OCI-LY3 (cell line): ENCODE measurements around the gene PRODH2.
A peak's percentile ranks its signal among the peaks of the same experiment; 100 is the strongest.

Experiments
- H2AFZ ChIP-seq: fragments of 200-600, 300-600 bp; shearing (Covaris generic); 2 replicates; pipeline ENCODE4 v1.6.0; 2014; ENCODE audit warnings: antibody characterized with exemption, low read depth, low read length
- H3K27ac ChIP-seq: fragments of 200-600, 300-600 bp; sonication (generic); 2 replicates; pipeline ENCODE4 v1.5.1; 2014; ENCODE audit warnings: mild to moderate bottlenecking, low read length, moderate library complexity, mixed read lengths
- H3K27me3 ChIP-seq: fragments of 200-600, 300-600 bp; sonication (generic); 2 replicates; pipeline ENCODE4 v1.6.1; 2014; ENCODE audit warnings: low read depth, low read length, mixed read lengths
- H3K36me3 ChIP-seq: fragments of 200-600, 300-600 bp; sonication (generic); replicated peaks from 2 replicates; pipeline ENCODE3; 2014; ENCODE audit warnings: low read depth, low read length, mixed read lengths
- H3K4me1 ChIP-seq: fragments of 300-600, 200-600 bp; sonication (generic); 2 replicates; pipeline ENCODE4 v1.6.1; 2014; ENCODE audit warnings: low read length, mixed read lengths
- H3K4me2 ChIP-seq: fragments of 200-600, 300-600 bp; sonication (generic); 2 replicates; pipeline ENCODE4 v1.6.1; 2014; ENCODE audit warnings: low read length, mixed read lengths
- H3K4me3 ChIP-seq: fragments of 300-600, 200-600 bp; sonication (generic); 2 replicates; pipeline ENCODE4 v1.5.1; 2014; ENCODE audit warnings: antibody characterized with exemption, mild to moderate bottlenecking, low read length, moderate library complexity
- H3K79me2 ChIP-seq: fragments of 300-600, 200-600 bp; shearing (Covaris generic); 2 replicates; pipeline ENCODE4 v1.6.1; 2014; ENCODE audit warnings: mild to moderate bottlenecking, low read length, mixed read lengths
- H3K9ac ChIP-seq: fragments of 300-600, 200-600 bp; shearing (Covaris generic); 2 replicates; pipeline ENCODE4 v1.6.0; 2014; ENCODE audit warnings: mild to moderate bottlenecking, low read length, moderate library complexity
- H3K9me3 ChIP-seq: fragments of 200-600, 300-600 bp; shearing (Covaris generic); 2 replicates; pipeline ENCODE4 v1.6.1; 2014; ENCODE audit warnings: low read length, mixed read lengths; ENCODE audit not compliant: insufficient read depth
- H4K20me1 ChIP-seq: fragments of 200-600, 300-600 bp; sonication (generic); 2 replicates; pipeline ENCODE4 v1.6.1; 2016; ENCODE audit warnings: low read length, mixed read lengths; ENCODE audit not compliant: insufficient read depth
- CTCF ChIP-seq: fragments of 200-600, 300-600 bp; sonication (generic); IDR thresholded peaks from 2 replicates; pipeline ENCODE4 v1.5.1; 2014; ENCODE audit warnings: antibody characterized with exemption, low read length, low read depth
- EZH2phosphoT487 ChIP-seq: fragments of 200-600 bp; shearing (Covaris generic); IDR thresholded peaks from 2 replicates; pipeline ENCODE4 v1.6.1; 2018; ENCODE audit warnings: antibody characterized with exemption, mixed run types, low read depth

PRODH2 gene

GRCh38 chr19:35757749-35758608 is 54.7 kb downstream of the PRODH2 start, which contains the start of gene PROSER3:
PROSER3 (plus strand) TSS chr19:35758176; CDS start chr19:35758216, 40 bp downstream.
- Histone ChIP-seq H3K79me2 (peaks cover 18% of the 10 kb centered on the region), H3K4me3 (peak within 1 kb of the TSS; percentile 79), H4K20me1 (peaks cover 3% of the 10 kb centered on the region), H3K4me2 (peak within 1 kb of the TSS; percentile 81), H3K9me3 (no peaks in the 10 kb centered on the region), H3K9ac (peak within 1 kb of the TSS; percentile 88), H3K27ac (peak within 1 kb of the TSS; percentile 72), H2AFZ (peak within 1 kb of the TSS; percentile 70), H3K36me3 (peaks cover 17% of the 10 kb centered on the region), H3K27me3 (no peaks in the 10 kb centered on the region), H3K4me1 (peaks cover 13% of the 10 kb centered on the region)
- TF ChIP-seq CTCF: no peak

- H3K4me3 ChIP-seq: peak overlapping the region; percentile 79
- peaks cover 17% of the 10 kb centered on the region for H3K36me3 ChIP-seq
- no peak overlapping the region for H2AFZ ChIP-seq
- TF ChIP-seq EZH2phosphoT487: no peak
- no peak for TF ChIP-seq CTCF
- peaks cover 18% of the 10 kb centered on the region for H3K79me2 ChIP-seq
- peaks cover 3% of the 10 kb centered on the region for H4K20me1 ChIP-seq
- peaks cover 13% of the 10 kb centered on the region for H3K4me1 ChIP-seq
- H3K9me3 ChIP-seq: no peaks in the 10 kb centered on the region
- peak overlapping the region; percentile 81 for H3K4me2 ChIP-seq
- no peaks in the 10 kb centered on the region for H3K27me3 ChIP-seq
- H3K9ac ChIP-seq: peak overlapping the region; percentile 70
- H3K27ac ChIP-seq: peak overlapping the region; percentile 48
Measured at GRCh38 chr19:35757231-35757748, 55.4 kb downstream of the PRODH2 start.

DNA sequence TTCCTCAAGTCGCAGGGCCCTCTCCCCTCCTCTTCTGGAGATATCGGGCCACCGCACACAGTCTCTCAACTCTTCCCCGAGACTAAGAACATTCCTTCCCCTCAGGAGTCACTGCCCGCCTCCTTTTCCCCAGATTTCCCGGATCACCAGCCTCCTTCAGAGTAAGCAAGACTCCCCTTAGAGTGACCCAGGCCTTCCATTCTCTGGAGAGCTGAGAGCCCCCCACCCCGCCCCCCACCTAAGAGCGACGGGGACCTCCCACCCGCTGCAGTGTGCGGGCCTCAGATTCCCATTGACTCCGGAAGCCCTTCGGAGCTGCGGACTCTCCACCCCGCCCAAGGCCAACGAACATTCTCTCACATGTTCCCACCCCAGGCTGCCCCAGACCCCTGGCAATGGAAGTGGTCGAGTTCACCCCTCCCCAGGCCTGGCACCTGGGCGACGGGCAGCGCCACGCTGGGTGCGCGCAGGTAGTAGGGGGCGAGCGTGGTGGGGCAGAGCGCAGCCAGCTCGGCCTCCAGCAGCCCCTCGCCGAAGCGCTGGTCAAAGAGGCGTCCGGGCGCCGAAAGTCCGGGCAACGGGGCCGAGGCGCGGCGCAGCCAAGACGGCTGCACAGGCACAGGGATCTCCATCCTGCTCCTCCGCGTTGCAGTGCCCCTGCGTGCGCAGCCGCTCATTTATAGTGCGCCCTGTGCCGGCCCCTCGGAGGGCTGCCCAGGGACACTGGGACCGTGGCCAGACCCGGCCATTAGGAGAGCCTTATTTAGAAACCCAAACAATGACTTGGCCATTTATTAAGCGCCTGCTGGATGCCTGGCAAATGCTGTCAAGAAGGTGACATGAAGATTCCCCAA is 56.0 kb downstream of the PRODH2 start, which contains the start of gene HSPB6:
Gene HSPB6 (minus strand): TSS at position 653 of the 854 bp plus-strand sequence. CDS start 21 bp downstream, at position 632.
- TF ChIP-seq CTCF: no peak
- TF ChIP-seq EZH2phosphoT487: no peak
- H3K27ac ChIP-seq: peak within 1 kb of the TSS; percentile 48
- H3K79me2 ChIP-seq: peaks cover 18% of the 10 kb centered on the region
- H3K36me3 ChIP-seq: peaks cover 12% of the 10 kb centered on the region
- H3K27me3 ChIP-seq: no peaks in the 10 kb centered on the region
- no peak within 1 kb of the TSS for H2AFZ ChIP-seq
- peaks cover 13% of the 10 kb centered on the region for H3K4me1 ChIP-seq
- H3K9me3 ChIP-seq: no peaks in the 10 kb centered on the region
- peak within 1 kb of the TSS; percentile 79 for H3K4me3 ChIP-seq
- peak within 1 kb of the TSS; percentile 70 for H3K9ac ChIP-seq
- peaks cover 3% of the 10 kb centered on the region for H4K20me1 ChIP-seq
- peak within 1 kb of the TSS; percentile 81 for H3K4me2 ChIP-seq
